GM12892 (cell line): Measurements from ENCODE around the gene VEGFB.

Experiments used
- POLR2A ChIP-seq: IDR thresholded peaks from 2 replicates; pipeline ENCODE4 v1.6.1; 2011; ENCODE audit warnings: low read depth, low read length, control low read depth
- TAF1 ChIP-seq: IDR thresholded peaks from 2 replicates; pipeline ENCODE4 v1.6.1; 2011; ENCODE audit warnings: low read depth, mild to moderate bottlenecking, control low read depth, low read length, borderline replicate concordance

- TF ChIP-seq POLR2A (no peak), TAF1 (no peak)
Observed at GRCh38 chr11:64223001-64223651, 11.3 kb upstream of the VEGFB start.
